ENCODE data around the gene RAD51AP2. TPM values are rescaled to one million over a fixed set of nuclear protein-coding genes. Genes with fewer than 3 reads are reported as not detected.

RAD51AP2 gene
- total RNA-seq, 1 donor from 2014 or later, result not detected

GRCh38 chr2:17483496-17483895 is 34.7 kb downstream of the RAD51AP2 start:
- Histone ChIP-seq H3K27ac (no peak overlapping the region), H3K36me3 (no peaks in the 10 kb centered on the region), H3K4me3 (no peak overlapping the region), H3K9me3 (no peaks in the 10 kb centered on the region), H3K4me1 (no peaks in the 10 kb centered on the region), H3K27me3 (ENCODE audit: low read depth) (no peaks in the 10 kb centered on the region)
- no peak for ATAC-seq
- TF ChIP-seq CTCF (IDR thresholded peaks at IDR 0.05), result no peak
- intact Hi-C loops (cut with DNase I), result no loop called here
- no peak for DNase-seq

GRCh38 chr2:17482651-17483050 is 35.6 kb downstream of the RAD51AP2 start:
- Histone ChIP-seq H3K27me3 (ENCODE audit: low read depth) (no peaks in the 10 kb centered on the region), H3K4me3 (no peak overlapping the region), H3K9me3 (no peaks in the 10 kb centered on the region), H3K36me3 (no peaks in the 10 kb centered on the region), H3K4me1 (no peaks in the 10 kb centered on the region), H3K27ac (no peak overlapping the region)
- ATAC-seq (no peak), DNase-seq (no peak)
- TF ChIP-seq CTCF (IDR thresholded peaks at IDR 0.05), result no peak
- intact Hi-C loops (cut with DNase I), result no loop called here

- no peak for TF ChIP-seq CTCF (IDR thresholded peaks at IDR 0.05)
- intact Hi-C loops (cut with DNase I), result no loop called here
- Histone ChIP-seq H3K36me3 (no peaks in the 10 kb centered on the region), H3K27ac (no peak overlapping the region), H3K27me3 (ENCODE audit: low read depth) (no peaks in the 10 kb centered on the region), H3K4me1 (no peaks in the 10 kb centered on the region), H3K4me3 (no peak overlapping the region), H3K9me3 (no peaks in the 10 kb centered on the region)
- no peak for DNase-seq
- ATAC-seq, result no peak
These were observed 38.4 kb downstream of the RAD51AP2 start for GRCh38 chr2:17479875-17480274.

- intact Hi-C loops (cut with DNase I), result no loop called here
- Histone ChIP-seq H3K36me3 (no peaks in the 10 kb centered on the region), H3K4me1 (no peaks in the 10 kb centered on the region), H3K27me3 (ENCODE audit: low read depth) (no peaks in the 10 kb centered on the region), H3K4me3 (no peak overlapping the region), H3K9me3 (no peaks in the 10 kb centered on the region), H3K27ac (no peak overlapping the region)
- ATAC-seq (no peak), DNase-seq (no peak)
- no peak for TF ChIP-seq CTCF (IDR thresholded peaks at IDR 0.05)
These were observed 41.4 kb downstream of the RAD51AP2 start for GRCh38 chr2:17476830-17477229.

GRCh38 chr2:17476064-17476463 is 42.2 kb downstream of the RAD51AP2 start:
- H3K27me3 ChIP-seq (ENCODE audit: low read depth), result no peaks in the 10 kb centered on the region
- DNase-seq (no peak), ATAC-seq (no peak)
- H3K36me3 ChIP-seq, result no peaks in the 10 kb centered on the region
- H3K9me3 ChIP-seq, result no peaks in the 10 kb centered on the region
- H3K4me3 ChIP-seq, result no peak overlapping the region
- H3K27ac ChIP-seq, result no peak overlapping the region
- H3K4me1 ChIP-seq, result no peaks in the 10 kb centered on the region
- TF ChIP-seq CTCF (IDR thresholded peaks at IDR 0.05), result no peak
- intact Hi-C loops (cut with DNase I), result no loop called here

GRCh38 chr2:17475286-17475685 is 43.0 kb downstream of the RAD51AP2 start:
- no peak overlapping the region for H3K4me3 ChIP-seq
- no peaks in the 10 kb centered on the region for H3K4me1 ChIP-seq
- intact Hi-C loops (cut with DNase I), result no loop called here
- no peak for TF ChIP-seq CTCF (IDR thresholded peaks at IDR 0.05)
- ATAC-seq (peak in 1 of 2 donors; percentile 37), DNase-seq (no peak)
- H3K27me3 ChIP-seq (ENCODE audit: low read depth), result no peaks in the 10 kb centered on the region
- no peaks in the 10 kb centered on the region for H3K36me3 ChIP-seq
- H3K9me3 ChIP-seq, result peaks cover 8% of the 10 kb centered on the region
- no peak overlapping the region for H3K27ac ChIP-seq
